Hepatocyte (in vitro differentiated cells): ENCODE data around the gene MST1R. TPM values are rescaled to one million over a fixed set of nuclear protein-coding genes. Genes with fewer than 3 reads are reported as not detected.

Source experiments
- DNase-seq: peaks from one replicate; pipeline ENCODE4 v3.0.0-alpha.2; 2016; ENCODE audit warnings: low spot score
- H2AFZ ChIP-seq: fragments of 200-600 bp; sonication (generic); 2 replicates; pipeline ENCODE4 v1.6.0; 2016; ENCODE audit warnings: antibody characterized with exemption, mild to moderate bottlenecking
- H3K27ac ChIP-seq: fragments of 200-600 bp; sonication (generic); 2 replicates; pipeline ENCODE4 v1.5.1; 2016; ENCODE audit warnings: mild to moderate bottlenecking
- H3K27me3 ChIP-seq: fragments of 200-600 bp; sonication (generic); 2 replicates; pipeline ENCODE4 v1.6.1; 2016
- H3K36me3 ChIP-seq: fragments of 200-600 bp; sonication (generic); replicated peaks from 2 replicates; pipeline ENCODE4 v1.5.1; 2016; ENCODE audit warnings: low read depth; ENCODE audit not compliant: insufficient read depth
- H3K4me1 ChIP-seq: fragments of 200-600 bp; sonication (generic); 2 replicates; pipeline ENCODE4 v1.5.1; 2016; ENCODE audit warnings: mild to moderate bottlenecking, moderate library complexity; ENCODE audit not compliant: insufficient read depth
- H3K4me2 ChIP-seq: fragments of 200-600 bp; sonication (generic); 2 replicates; pipeline ENCODE4 v1.6.0; 2016
- H3K4me3 ChIP-seq: fragments of 200-600 bp; sonication (generic); 2 replicates; pipeline ENCODE4 v1.5.1; 2016; ENCODE audit warnings: mild to moderate bottlenecking
- H3K79me2 ChIP-seq: fragments of 200-600 bp; sonication (generic); 2 replicates; pipeline ENCODE4 v1.6.0; 2017; ENCODE audit warnings: mild to moderate bottlenecking
- H3K9me2 ChIP-seq: fragments of 200-600 bp; sonication (generic); replicated peaks from 2 replicates; pipeline ENCODE4 v1.6.0; 2017; ENCODE audit warnings: mild to moderate bottlenecking; ENCODE audit not compliant: insufficient read depth
- H3K9me3 ChIP-seq: fragments of 200-600 bp; sonication (generic); 2 replicates; pipeline ENCODE4 v1.5.1; 2016; ENCODE audit warnings: low read depth, mild to moderate bottlenecking
- H4K20me1 ChIP-seq: fragments of 200-600 bp; sonication (generic); 2 replicates; pipeline ENCODE4 v1.6.0; 2016; ENCODE audit warnings: mild to moderate bottlenecking; ENCODE audit not compliant: insufficient read depth, poor library complexity, severe bottlenecking
- EZH2 ChIP-seq: fragments of 200-600 bp; sonication (generic); IDR thresholded peaks from 2 replicates; pipeline ENCODE4 v1.6.1; 2016; ENCODE audit warnings: antibody characterized with exemption, mild to moderate bottlenecking, borderline replicate concordance
- EZH2phosphoT487 ChIP-seq: fragments of 200-600 bp; sonication (generic); IDR thresholded peaks from one replicate; pipeline ENCODE4 v1.6.1; 2018; ENCODE audit warnings: antibody characterized with exemption, mild to moderate bottlenecking, low read depth, moderate library complexity; ENCODE audit not compliant: unreplicated experiment, severe bottlenecking
- WGBS: methylation state at CpG from one replicate; pipeline ENCODE4 v1.1.6; 2016; ENCODE audit warnings: low lambda C conversion rate; ENCODE audit errors: missing lambda C conversion rate; 5-methylcytosine and 5-hydroxymethylcytosine counted together
- polyA plus RNA-seq: library from polyadenylated mRNA; unstranded; fragments of >200 nt; fragmentation: Nextera tagmentation; extraction: Ambion mirVana; gene quantifications from 2 replicates; pipeline ENCODE4 v1.2.1, GENCODE V29; 2016
- total RNA-seq: library from RNA; depleted of rRNA; stranded (reverse); fragments of >200 nt; gene quantifications from 2 replicates; pipeline ENCODE4 v1.2.3, GENCODE V29; 2014
- TF ChIP-seq, protein P1 (sequence below): fragments of 200-600 bp; sonication (generic); IDR thresholded peaks from 2 replicates; pipeline ENCODE4 v1.5.1; 2016; ENCODE audit warnings: antibody characterized with exemption, mild to moderate bottlenecking; ENCODE audit not compliant: poor library complexity

Gene MST1R
- total and polyA plus RNA-seq, 2 experiments from 2014 or later, result 5.3 to 8.7 TPM

DNA sequence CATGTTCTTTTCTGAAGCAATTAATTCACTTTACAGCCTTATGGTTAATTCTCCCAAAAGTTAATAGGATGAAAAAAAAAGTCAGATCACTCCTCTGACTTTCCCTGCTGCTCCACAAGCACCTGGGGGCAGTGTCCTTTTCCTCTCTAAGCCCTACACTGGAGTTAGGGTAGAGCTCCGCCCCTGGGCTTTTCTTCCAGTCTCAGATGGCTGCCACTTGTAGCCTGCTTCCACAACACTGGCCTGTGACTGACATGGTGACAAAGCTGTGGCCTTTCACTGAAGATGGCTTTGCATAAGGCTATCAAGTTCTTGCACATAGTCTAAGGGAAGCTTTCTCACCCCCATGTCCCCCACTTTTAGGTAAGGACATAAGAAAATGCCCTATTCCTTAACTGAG, 27.2 kb upstream of the MST1R start:
- Histone ChIP-seq H2AFZ (peak overlapping the region; percentile 87), H3K4me3 (no peak overlapping the region), H4K20me1 (no peaks in the 10 kb centered on the region), H3K79me2 (peaks cover 12% of the 10 kb centered on the region), H3K27ac (peak overlapping the region; percentile 76), H3K4me2 (peak overlapping the region; percentile 69), H3K36me3 (no peaks in the 10 kb centered on the region), H3K4me1 (peaks cover 9% of the 10 kb centered on the region), H3K9me2 (no peaks in the 10 kb centered on the region), H3K27me3 (no peaks in the 10 kb centered on the region), H3K9me3 (no peaks in the 10 kb centered on the region)
- WGBS, result 53% methylated on average over 1 of the region's 1 CpG
- peak; percentile 75 for DNase-seq
- TF ChIP-seq EZH2 (no peak), EZH2phosphoT487 (no peak)
- TF ChIP-seq, protein P1, sequence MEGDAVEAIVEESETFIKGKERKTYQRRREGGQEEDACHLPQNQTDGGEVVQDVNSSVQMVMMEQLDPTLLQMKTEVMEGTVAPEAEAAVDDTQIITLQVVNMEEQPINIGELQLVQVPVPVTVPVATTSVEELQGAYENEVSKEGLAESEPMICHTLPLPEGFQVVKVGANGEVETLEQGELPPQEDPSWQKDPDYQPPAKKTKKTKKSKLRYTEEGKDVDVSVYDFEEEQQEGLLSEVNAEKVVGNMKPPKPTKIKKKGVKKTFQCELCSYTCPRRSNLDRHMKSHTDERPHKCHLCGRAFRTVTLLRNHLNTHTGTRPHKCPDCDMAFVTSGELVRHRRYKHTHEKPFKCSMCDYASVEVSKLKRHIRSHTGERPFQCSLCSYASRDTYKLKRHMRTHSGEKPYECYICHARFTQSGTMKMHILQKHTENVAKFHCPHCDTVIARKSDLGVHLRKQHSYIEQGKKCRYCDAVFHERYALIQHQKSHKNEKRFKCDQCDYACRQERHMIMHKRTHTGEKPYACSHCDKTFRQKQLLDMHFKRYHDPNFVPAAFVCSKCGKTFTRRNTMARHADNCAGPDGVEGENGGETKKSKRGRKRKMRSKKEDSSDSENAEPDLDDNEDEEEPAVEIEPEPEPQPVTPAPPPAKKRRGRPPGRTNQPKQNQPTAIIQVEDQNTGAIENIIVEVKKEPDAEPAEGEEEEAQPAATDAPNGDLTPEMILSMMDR, result peak; percentile 29

DNA sequence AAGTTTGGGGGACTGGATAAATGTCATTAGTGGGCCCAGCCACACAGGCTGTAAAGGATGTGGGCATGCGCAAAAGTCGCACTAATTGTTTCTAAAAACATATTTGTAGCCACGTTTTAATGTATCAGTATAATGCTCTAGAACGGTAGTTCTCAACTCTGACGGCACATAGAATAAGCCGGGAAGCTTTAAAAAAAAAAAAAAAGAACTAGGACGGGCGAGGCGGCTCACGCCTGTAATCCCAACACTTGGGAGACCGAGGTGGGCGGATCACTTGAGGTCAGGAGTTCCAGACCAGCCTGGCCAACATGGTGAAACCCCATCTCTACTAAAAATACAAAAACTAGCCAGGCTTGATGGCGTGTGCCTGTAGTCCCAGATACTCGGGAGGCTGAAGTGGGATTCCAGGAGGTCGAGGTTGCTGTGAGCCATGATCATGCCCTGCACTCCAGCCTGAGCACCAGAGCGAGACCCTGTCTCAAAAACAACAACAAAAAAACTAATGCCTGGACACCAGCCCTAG, 26.6 kb upstream of the MST1R start:
- H2AFZ ChIP-seq, result peak overlapping the region; percentile 87
- TF ChIP-seq, protein P1, result no peak
- TF ChIP-seq EZH2phosphoT487 (no peak), EZH2 (no peak)
- H3K9me3 ChIP-seq, result no peaks in the 10 kb centered on the region
- no peaks in the 10 kb centered on the region for H4K20me1 ChIP-seq
- peak overlapping the region; percentile 76 for H3K27ac ChIP-seq
- no peaks in the 10 kb centered on the region for H3K36me3 ChIP-seq
- WGBS, result 64% methylated on average over 16 of the region's 16 CpGs
- no peak for DNase-seq
- peaks cover 12% of the 10 kb centered on the region for H3K79me2 ChIP-seq
- H3K4me3 ChIP-seq, result peak overlapping the region; percentile 64
- peaks cover 9% of the 10 kb centered on the region for H3K4me1 ChIP-seq
- peak overlapping the region; percentile 69 for H3K4me2 ChIP-seq
- H3K9me2 ChIP-seq, result no peaks in the 10 kb centered on the region
- no peaks in the 10 kb centered on the region for H3K27me3 ChIP-seq

- H3K79me2 ChIP-seq, result peaks cover 12% of the 10 kb centered on the region
- peak within 1 kb of the TSS; percentile 69 for H3K4me2 ChIP-seq
- H3K4me1 ChIP-seq, result peaks cover 9% of the 10 kb centered on the region
- peak within 1 kb of the TSS; percentile 64 for H3K4me3 ChIP-seq
- no peaks in the 10 kb centered on the region for H3K9me3 ChIP-seq
- TF ChIP-seq, protein P1, result peak; percentile 42
- TF ChIP-seq EZH2, result no peak
- 2% methylated on average over 54 of the region's 56 CpGs for WGBS
- no peaks in the 10 kb centered on the region for H3K27me3 ChIP-seq
- peak; percentile 95 for DNase-seq
- H3K27ac ChIP-seq, result peak within 1 kb of the TSS; percentile 76
- H2AFZ ChIP-seq, result peak within 1 kb of the TSS; percentile 87
- H3K36me3 ChIP-seq, result no peaks in the 10 kb centered on the region
- no peaks in the 10 kb centered on the region for H4K20me1 ChIP-seq
- H3K9me2 ChIP-seq, result no peaks in the 10 kb centered on the region
These were observed 25.9 kb upstream of the MST1R start, which contains the start of gene MON1A for GRCh38 chr3:49929291-49930167. Gene MON1A, minus strand, starts transcription at chr3:49929811. Its CDS starts 16,465 bp downstream, at chr3:49913346.
